GM18517 (cell line): Measurements from ENCODE around the gene MYO1E.
A peak's percentile ranks its signal among the peaks of the same experiment; 100 is the strongest.

Experiments used
- ATAC-seq: cut with Tn5 transposase; IDR thresholded peaks from one replicate; pipeline ENCODE4 v1.9.1; 2021; ENCODE audit warnings: mild to moderate bottlenecking, moderate library complexity; ENCODE audit not compliant: unreplicated experiment

Gene MYO1E

DNA sequence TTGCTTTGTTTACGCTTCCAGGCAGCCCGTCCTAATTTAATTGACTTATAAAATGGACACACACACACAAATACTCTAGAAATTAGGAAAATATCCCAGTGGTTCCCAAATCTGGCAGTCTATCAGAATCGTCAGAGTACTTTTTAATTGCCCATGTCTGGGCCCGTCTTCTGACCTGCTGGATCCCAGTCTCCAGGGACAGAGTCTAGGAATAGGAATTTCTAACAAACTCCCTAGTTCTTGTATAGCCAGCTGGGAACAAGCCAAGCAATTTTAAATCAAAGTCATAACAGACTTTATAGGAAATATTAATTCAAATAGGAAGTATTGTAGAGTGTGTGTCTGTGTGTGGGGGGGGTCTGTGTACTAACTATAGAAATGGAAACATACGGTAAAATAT lies 132.6 kb downstream of the MYO1E start:
- ATAC-seq = no peak

DNA sequence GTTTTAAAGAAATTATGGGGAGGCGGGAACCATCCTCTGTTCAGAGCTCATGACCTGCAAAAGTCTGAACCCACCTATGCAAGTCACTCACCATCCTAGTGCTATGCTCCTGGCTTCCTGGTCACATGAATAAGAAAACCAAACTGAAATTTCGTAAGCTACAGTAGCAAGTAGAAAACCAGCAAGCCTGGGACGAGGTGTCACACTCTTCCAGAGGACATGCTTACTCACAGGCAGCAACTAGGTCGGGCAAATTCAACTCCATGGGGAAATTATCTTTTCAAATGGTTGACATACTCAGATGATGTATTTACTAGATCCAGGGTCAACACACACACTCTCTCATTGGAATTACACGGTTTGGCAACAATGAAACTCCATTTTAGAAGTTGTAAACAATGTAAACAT lies 134.7 kb downstream of the MYO1E start:
- peak; percentile 54 for ATAC-seq

DNA sequence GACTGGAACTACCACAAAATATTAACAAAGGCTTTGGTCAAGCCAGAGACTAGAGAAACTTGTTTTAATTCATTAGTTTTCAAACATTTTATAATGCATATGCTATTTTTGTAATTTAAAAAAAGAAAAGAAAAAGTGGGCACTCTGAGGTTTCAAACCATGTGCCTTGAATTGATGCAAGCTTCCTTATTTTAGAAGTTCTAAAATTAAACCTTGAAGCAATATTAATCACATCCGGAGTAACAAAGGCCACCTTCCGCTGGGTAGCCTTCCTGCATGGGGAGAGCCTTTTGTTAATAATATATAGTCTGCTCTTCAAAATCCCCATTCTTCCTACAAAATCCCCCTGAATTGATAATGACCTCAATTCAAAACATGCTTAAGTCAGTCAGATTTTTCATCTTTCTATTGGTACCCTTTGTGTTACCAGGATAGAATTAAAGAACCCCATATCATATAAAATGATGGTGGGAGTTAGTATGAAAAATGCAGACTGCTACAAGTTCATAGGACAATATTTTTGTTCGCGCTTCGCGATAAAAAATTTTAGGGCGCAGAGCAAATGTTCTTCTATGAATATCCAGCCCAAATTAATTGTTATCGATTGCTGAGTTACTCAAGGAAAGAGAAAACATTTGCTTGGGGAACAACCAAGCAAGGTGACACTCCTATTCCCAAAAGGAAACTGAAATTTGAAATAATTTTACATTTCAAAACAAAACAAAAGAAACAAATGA lies 135.4 kb downstream of the MYO1E start:
- ATAC-seq = peak; percentile 78

DNA sequence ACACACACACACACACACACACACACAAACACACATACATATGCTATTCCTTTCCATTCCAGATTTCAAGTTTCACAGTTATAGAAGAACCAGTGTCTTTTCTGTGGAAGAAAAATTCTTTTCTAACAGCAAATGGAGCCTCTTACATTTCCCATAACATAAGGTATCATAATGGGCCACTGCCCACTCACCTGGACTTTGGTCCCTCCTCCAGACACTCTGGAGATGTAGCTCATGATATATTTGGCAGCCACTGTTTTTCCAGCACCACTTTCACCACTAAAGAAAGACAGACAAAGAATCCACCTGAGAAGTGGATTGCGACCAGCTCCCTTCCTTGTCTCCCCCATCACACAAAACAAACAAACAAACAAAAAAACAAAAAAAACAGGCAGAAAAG lies 136.3 kb downstream of the MYO1E start:
- no peak for ATAC-seq

DNA sequence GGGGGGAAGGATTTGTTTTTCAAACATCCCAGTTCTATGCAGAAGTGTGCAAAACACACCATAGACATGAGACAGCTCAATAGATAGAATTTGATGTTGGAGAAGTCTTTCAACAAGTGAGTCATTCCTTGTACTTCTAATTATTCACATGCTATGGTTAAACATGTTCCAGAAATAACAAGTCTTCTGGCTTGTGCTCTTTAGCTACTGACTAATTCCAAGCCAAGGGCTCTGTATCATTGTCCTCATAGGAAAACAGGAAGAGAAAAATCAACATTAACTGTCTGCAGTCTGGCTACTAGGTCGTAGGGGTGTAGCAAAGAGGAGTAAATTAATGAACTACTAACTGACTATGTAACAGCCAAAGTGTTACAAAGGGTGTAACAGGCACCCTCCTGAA lies 140.2 kb downstream of the MYO1E start:
- no peak for ATAC-seq

DNA sequence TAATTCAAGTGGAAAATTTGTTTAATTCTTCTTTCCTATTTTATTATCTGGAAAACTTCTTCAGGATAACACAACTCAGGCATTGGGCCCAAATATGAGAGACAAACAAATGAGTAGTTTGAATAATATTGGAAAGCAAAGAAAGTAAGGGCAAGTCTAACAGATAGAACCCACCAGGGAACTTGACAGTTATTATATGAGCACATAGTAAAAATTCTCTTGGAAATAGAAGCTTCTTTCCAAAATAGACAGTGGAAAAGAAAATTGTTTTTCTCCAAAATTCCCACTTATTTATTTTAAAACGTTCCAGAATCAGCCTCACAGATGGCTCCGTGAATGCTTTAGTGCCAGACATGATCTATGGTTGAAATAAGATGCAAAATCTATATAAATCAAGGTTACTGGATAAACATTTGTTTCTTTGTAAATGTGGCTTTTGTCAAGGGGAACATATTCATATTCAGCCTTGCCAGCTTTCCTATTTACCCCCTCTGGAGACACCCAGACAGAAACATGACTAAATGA lies 142.1 kb downstream of the MYO1E start:
- no peak for ATAC-seq

DNA sequence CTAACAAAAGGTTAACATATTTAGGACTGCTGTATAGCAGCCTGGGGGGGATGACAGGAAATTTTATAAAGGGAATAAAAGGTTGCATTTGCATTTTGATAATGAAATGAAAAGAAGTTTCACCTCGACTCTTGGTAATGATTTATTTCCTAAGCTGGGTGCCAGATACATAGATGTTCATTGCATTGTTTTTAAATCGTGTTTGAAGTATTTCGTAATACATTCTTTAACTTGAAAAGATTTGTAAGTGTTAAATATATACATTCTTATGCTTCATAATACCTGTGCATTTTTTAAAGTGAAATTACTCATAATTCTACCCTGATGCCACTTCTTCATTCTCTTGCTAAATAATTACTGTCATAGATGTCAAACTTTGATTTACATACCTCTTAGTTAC lies 143.2 kb downstream of the MYO1E start:
- ATAC-seq = no peak

DNA sequence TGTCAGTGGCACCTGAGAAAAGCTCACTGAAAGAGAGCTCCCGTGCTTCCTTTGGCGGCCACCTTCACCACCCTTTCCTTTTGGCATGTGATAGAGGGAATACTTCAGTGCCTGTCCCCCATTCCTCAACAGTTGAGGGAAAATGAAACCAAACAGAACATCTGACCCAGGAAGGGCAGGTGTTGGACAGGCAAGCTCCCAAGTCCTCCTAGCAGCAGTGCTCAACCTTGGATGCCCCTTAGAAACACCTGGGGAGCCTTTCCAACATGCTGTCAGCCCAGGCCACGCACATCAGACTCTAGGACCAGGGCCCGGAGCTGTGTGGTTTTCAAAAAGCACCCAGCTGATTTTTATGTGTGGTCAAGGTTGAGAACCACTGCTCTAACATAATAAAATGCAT lies 143.7 kb downstream of the MYO1E start:
- no peak for ATAC-seq

DNA sequence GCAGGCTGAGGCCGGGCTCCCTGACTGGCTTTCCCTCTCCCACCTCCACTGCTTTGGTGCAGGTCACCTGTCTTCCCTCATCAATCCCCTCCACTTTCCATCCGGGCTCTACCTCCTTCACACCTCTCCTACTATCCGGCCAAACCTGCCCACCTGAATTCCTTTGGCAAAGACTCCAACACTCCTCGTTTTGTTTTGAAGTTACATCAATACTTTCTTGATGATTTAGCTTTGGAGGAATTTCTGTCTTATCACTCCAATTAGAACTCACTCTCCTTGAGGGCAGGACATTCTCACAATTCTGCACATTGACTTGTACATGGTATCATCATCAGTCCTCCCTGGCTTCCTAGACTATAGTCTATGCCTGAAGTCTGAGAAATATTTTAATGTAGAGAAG lies 145.7 kb downstream of the MYO1E start:
- ATAC-seq = no peak

DNA sequence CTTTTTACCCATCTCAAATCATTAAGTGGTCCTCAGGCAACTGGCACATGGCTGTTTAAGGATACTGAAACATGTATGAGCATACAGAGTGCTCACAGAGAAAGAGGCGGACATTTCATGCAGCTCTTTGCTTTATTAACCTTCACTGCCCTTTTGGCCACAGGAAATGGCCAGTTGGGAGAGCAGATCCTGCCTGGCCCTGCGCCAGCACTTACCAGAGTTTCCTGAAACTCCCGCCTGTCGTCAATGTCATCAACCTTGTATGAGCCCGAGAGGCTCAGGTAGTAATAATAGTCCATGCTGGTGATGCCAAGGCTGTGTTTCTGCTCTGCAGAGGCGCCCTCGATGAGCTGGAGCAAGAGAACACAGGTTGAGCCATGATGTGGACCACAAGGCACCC lies 148.2 kb downstream of the MYO1E start:
- no peak for ATAC-seq

DNA sequence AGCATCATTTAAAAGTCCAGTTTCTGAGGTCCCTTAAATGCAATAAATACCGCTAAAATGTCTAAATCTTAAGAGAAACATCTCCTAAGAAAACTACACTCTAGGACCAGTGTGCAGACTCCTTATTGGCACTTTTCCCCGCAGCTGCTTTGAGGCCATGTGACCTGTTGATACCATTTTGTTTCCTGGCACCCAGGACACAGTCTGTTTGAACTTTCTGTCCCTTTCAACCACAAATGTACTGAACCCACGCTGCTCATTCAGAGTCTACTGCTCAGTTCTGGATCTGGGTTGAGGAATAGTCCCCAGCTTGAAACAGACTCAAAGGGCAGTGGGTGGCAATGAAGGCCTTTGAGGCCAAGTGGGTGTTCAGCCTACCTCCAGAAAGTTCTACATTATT lies 148.9 kb downstream of the MYO1E start:
- ATAC-seq = no peak

DNA sequence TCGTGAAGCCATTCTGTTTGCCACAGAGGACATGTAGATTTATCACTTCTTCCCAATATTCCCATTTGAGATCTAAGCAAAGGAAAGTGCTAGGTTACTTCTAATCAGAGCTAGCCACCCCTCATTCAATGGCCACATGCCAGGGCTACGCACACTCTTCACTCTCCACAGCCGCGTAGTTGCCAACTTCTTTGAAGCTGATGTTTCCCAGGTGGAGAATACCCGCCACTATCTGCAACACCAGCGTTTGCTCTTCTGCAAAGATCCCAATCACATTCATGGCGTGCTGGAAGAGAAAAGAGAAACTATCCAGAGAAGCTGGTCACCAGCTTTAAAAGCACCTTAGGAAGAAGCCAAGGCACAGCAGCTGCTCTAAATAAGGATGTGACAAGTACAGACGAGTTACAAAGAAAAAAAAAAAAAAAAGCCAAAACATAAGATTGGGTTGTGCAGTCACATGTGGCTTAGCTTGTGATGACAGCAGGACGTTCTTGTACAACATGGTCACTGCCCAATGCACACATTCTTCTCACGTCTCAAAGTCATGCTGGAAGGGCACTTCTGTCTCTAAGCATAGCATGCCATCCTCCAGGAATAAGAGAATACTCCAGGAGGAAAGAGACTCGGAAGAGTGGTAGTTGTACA lies 149.6 kb downstream of the MYO1E start:
- ATAC-seq = no peak

DNA sequence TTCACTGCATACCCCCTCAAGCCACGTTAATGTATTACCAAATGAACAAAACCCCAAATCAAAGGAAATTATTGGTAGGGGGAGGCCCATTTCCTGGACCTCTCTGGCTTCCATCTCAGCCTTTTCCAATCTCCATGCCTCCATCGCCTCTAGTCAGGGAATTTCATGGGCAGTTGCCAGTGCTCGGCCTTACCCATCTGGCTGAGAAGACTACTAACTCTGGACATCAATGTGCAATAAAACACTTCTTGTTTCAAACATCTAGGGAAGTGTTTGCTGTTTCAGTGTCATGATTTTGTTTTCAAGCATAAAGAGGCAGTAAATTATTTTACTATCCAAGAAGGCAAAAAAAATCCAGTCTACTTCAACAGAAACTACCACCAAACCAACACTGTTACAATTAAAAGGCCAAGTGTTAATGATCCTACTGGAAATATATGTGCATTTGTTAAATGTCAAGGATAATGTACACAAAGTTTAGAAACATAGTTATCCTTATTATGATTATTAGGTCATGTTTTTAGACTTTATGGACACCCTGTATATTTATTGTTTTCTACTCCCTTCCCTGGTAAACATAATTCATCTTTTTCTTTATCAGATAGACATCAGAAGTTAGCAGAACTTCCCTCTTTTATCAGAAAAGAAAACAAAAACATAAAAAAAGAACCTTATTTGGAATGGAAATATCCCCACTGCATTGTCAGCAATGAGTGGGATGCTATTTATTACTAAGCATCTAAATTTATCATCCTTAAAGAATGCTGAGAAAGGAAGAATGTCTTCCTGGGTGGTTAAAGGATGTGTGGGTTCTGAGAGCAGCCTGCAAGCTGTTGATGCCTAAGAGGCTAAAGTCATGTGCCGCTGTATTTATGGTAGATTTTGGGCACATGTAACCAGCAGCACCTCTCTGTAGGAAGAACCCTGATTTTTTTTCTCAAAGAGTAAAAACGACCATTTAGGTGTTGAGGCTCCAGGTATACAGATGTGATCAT lies 150.9 kb downstream of the MYO1E start:
- ATAC-seq = no peak

DNA sequence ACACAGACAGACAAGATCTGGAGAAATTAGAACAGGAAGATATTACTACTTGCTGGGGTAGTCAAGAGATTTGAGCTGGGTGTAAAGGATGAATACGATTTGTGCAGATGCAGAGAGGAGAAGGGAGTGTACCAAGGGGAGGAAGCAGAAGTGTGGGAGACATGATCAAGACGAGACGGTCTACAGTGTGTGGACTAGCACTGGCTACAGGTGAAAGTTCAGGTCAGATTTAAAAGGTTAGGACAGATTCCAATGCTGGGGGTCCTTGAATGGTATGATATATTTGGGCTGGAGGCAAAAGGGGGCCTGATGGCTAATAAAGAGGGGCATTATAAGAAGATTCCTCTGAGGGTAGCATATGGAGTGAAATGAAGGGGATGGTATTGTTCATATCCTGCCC lies 154.0 kb downstream of the MYO1E start:
- ATAC-seq = no peak

DNA sequence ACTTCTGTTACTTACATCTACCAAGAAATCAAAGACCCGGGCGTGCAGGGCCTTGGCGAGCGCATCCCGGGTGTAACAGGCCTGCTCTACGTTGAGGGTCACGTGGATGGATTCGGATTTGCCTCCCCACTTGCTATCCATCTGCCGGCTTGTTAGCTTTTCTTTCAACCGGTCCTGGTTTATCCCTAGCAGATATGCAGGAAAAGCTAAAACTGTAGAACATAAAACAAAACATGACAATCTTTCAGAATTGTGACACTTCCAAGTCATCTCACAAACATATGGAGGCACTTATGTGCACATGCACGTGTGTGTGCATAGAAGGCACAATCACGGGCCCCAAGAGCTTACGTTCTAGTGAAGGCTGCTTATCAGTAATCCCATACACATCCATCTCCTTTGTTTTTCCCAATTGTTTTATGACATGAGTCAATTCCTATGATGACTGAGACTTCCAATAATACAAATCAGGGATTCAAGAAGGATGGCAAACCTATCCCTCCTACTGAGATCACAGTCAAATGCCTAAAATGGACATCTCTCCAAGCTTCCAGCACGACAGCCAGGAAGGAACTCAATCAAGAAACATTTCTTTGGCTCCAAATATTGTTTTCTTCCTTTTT lies 154.7 kb downstream of the MYO1E start:
- ATAC-seq = no peak

DNA sequence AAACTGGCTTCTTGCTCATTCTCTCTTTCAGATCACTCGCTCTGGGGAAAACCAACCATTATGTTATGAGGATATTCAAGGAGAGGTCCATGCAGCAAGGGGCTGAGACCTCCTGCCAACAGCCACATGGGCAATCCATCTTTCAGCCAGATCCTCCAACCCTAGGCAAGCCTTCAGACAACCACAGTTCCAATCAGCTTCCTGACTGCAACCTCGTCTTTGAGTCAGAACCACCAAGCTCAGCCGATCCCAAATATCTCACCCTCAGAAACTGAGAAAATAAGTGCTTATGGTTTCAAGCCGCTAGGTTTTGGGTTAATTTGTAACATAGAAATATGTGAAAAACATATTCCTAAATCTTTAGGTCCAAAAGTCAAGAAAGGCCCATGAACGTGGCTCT lies 155.8 kb downstream of the MYO1E start:
- no peak for ATAC-seq

DNA sequence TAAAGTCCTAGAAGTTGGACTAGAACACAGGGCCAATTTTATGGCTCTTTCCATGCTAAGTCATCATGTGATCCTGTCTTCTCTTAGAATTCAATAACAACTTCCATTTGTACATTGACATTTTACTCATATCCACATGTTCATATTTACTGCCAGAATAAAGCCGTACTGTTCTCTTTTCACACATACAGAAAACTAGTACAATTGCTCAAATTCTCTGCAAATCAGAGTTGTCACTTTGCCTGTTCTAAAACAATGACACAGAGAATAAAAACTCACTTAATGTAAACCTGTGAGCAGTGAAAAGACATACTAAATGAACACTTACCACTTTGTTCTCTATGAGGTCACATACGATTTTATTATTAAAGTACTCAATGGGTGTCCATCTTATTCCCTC lies 162.5 kb downstream of the MYO1E start:
- no peak for ATAC-seq

DNA sequence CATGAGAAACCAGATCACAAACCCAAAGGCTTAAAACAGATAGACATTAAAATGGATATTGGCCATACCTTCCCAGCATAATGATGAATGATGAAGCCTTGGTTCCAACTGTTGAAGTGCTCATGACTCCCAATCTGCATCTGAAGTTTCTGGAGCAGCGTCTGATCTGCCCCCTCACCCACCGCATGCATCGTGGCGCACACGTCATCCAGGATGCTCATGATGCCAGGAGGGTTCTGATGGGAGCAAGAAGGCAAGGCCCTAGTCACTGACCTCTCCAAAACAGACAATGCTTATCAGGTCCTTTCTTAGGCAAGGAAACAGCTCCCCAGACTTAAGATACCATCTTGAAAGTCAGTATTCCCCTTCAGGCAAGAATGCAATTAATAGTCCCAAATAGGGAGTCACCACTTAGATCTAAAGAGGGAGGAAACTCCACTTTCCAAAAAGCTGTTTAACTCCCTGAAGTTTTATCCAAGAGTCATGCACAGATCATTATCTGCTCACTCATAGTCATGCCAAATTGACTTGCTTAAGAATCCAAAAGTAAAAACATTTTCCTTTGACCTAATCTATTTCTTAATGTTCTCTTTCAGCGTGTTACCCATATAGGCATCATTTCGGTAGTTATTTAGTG lies 163.9 kb downstream of the MYO1E start:
- ATAC-seq = no peak

DNA sequence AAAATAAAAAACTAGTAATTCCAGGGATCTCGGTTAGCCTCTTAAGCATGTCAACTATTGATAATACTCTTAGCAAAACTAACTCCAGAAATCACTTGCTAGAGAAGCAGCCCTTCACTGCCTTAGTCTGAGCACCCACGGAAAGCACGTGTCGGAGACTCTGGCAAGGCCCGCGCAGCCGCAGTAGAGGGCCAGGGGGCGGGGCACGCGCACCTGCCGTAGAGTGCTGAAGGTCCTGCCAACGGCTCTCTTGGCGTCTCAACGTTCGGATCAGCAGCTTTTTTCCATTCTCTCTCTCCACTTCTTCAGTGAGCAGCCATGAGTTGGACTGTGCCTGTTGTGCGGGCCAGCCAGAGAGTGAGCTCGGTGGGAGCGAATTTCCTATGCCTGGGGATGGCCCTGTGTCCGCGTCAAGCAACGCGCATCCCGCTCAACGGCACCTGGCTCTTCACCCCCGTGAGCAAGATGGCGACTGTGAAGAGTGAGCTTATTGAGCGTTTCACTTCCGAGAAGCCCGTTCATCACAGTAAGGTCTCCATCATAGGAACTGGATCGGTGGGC lies 166.0 kb downstream of the MYO1E start, which contains the start of gene LDHAL6B:
LDHAL6B (plus strand) TSS at position 221 of the 561 bp plus-strand sequence; CDS start at position 319, 98 bp downstream.
- ATAC-seq = no peak
